ENCODE results near the gene UPK3B. TPM values are rescaled to one million over a fixed set of nuclear protein-coding genes. Genes with fewer than 3 reads are reported as not detected.

Gene UPK3B
- total and polyA plus RNA-seq, 10 of the 15 experiments (the other 5 are each of a cell fraction or from before 2014, with no cell fraction given), result 0.16 to 0.72 (median 0.27) TPM; not detected in 5

GRCh38 chr7:76514926-76515771 lies 4.8 kb downstream of the UPK3B start:
- Histone ChIP-seq H3K27ac (ENCODE audit: control insufficient read depth, insufficient read depth) (no peak overlapping the region), H3K4me3 (no peak overlapping the region), H3K4me1 (ENCODE audit: control insufficient read depth, insufficient read depth, low read length) (no peaks in the 10 kb centered on the region), H3K9ac (ENCODE audit: control insufficient read depth, insufficient read depth, low read length) (no peak overlapping the region), H3K36me3 (ENCODE audit: control insufficient read depth in 2 of 2, insufficient read depth in 2 of 2, low read length in 1 of 2) (no peaks in the 10 kb centered on the region), H3K4me2 (ENCODE audit: control insufficient read depth, insufficient read depth) (no peak overlapping the region), H3K79me2 (ENCODE audit: control insufficient read depth, insufficient read depth, low read length) (no peaks in the 10 kb centered on the region), H2AFZ (ENCODE audit: control insufficient read depth, low read depth, low read length) (no peak overlapping the region), H3K9me3 (replicated peaks; ENCODE audit: control insufficient read depth, insufficient read depth, low read length) (no peaks in the 10 kb centered on the region), H4K20me1 (ENCODE audit: control insufficient read depth, insufficient read depth) (no peaks in the 10 kb centered on the region), H3K27me3 (replicated peaks in 1 of 2; ENCODE audit: control insufficient read depth in 2 of 2, insufficient read depth in 2 of 2, low read length in 1 of 2) (no peaks in the 10 kb centered on the region)
- CTCF ChIA-PET, result interaction anchor here (0.6 kb wide), 2 partner anchors 73 to 130 kb away, joined by 3 read pairs; no protein-coding TSS in a partner anchor
- WGBS (ENCODE audit: insufficient coverage, insufficient replicate concordance, low lambda C conversion rate, missing lambda C conversion rate), result 76% methylated on average over 16 of the region's 16 CpGs
- POLR2A ChIA-PET, result no interaction called here
- RAD21 ChIA-PET (ENCODE audit: unreplicated experiment), result no interaction called here
- ATAC-seq (no peak), DNase-seq (ENCODE audit: low read depth, low spot score) (no peak), FAIRE-seq (no peak)
- intact Hi-C loops (cut with micrococcal nuclease; ENCODE audit: unreplicated experiment) (loop anchor here (5.0 kb wide), 1 partner anchor 92 kb away; no protein-coding TSS in a partner anchor), in situ Hi-C loops (cut with MboI) (loop anchor here (25.0 kb wide), 1 partner anchor 497 kb away; no protein-coding TSS in a partner anchor)
- TF ChIP-seq MXI1 (IDR thresholded peaks at IDR 0.05; ENCODE audit: low read depth, low read length) (no peak), POLR2AphosphoS5 (IDR thresholded peaks at IDR 0.05; ENCODE audit: low read length) (no peak), RELB (IDR thresholded peaks at IDR 0.05; ENCODE audit: low read depth) (no peak), BMI1 (IDR thresholded peaks at IDR 0.05; ENCODE audit: borderline replicate concordance) (no peak), PRDM15 (CRISPR knock-in tag; IDR thresholded peaks at IDR 0.05) (no peak), IKZF1 (conservative IDR thresholded peaks at IDR 0.05) (no peak), ATF2 (IDR thresholded peaks at IDR 0.05; ENCODE audit: low read length) (no peak), HDAC6 (IDR thresholded peaks at IDR 0.05; ENCODE audit: unreplicated experiment) (no peak), CBFB (IDR thresholded peaks at IDR 0.05; ENCODE audit: low read depth) (no peak), FOXM1 (IDR thresholded peaks at IDR 0.05; ENCODE audit: low read depth, low read length) (no peak), MYC (IDR thresholded peaks at IDR 0.05; ENCODE audit: insufficient read depth, insufficient read length, insufficient replicate concordance, low read length, severe bottlenecking) (no peak)
- SMC1A ChIA-PET (ENCODE audit: uncharacterized antibody, unreplicated experiment), result no interaction called here
- BruUV-seq (replicated peaks), result no TSS peak

All from GM12878 (cell line).